Left hindlimb (tissue), 1 donor: ENCODE measurements around the gene OXGR1.

Source experiments
- DNase-seq: peaks from one replicate; pipeline ENCODE4 v3.0.0-alpha.2; 2018

The OXGR1 gene

DNA sequence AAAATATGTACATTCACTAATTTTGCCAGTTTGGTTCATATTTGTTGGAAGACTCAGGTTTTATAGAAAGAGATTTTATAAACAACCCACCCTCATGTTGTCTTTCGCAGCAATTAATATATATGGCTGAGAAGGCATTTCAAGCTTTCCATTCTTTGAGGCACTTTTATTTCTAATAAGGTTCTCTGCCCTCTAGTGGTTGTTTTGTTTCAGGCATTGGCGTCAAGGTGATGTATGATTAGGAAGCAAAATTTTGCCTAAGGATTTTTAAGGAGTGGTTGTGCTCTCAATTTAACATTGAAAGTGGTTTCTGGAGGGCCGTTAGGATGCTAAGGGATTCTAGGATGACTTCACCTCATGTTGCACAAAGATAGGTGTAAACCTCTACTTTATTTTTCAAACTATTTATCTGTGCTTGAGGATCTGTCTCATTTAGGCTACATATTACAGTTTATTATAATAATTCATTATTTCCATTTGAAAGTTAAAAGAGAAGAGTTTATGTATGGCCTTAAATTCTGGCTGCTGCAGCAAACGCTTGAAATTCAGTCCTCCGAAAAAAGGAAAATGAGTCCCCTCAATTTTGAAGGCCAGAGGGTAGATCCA, 35.9 kb downstream of the OXGR1 start:
- DNase-seq: no peak

DNA sequence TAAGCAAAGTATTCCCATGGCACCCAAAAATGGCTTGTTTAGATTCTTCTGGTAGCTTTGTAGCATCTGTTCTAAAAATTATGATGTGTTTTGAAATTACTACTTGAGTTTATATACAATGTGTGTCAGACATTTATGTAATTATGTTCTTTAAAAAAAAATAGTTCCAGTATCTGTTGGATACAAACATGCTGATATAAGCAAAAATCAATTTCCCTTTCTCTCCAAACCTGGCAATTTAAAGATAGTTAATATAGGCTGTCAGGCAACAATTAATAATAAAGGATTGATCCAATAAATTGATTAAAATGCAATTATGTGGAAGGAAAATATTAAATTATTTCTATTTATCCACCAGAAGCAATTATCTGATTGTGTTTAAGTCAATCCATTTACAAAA, 41.7 kb downstream of the OXGR1 start:
- no peak for DNase-seq

DNA sequence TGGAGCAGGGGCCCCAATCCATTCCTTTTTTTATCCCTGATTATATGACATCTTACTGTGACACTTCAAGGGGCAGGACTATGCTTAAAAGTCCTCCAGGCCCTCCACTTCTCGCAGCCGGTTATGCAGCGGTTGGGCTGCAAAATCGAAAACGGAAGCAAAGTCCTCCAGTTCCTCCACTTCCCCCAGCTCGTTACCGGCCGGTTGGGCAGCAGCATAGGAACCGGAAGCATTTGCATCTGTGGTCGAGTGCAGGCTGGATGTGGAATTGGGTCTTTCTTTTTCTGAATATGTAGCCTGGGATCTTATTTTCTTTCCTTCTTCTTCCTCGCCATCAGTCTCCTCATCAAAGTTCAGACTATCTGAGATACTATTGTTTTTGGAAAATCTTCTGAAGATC, 46.1 kb downstream of the OXGR1 start:
- no peak for DNase-seq

DNA sequence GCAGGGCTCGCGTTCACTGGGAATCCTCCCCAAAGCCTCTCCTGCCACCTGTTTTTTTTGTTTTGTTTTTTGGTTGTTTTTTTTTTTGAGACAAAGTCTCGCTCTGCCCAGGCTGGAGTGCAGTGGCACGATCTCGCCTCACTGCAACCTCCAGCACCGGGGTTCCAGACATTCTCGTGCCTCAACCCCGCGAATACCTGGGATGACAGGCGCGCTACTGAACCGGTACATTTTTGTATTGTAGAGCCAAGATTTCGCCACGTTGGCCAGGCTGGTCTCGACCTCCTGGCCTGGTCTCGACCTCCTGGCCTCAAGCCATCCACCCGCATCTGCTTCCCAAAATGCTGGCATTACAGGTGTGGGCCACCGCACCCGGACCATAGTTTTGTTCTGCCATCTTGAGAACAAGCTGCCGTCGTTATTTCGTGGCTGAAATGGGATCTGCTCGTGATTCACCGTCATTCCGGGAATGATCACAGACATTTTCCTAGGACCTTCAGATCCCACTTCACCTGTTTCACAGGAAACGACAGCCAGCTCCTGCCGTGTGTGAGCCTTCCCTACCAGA, 46.8 kb downstream of the OXGR1 start:
- no peak for DNase-seq

DNA sequence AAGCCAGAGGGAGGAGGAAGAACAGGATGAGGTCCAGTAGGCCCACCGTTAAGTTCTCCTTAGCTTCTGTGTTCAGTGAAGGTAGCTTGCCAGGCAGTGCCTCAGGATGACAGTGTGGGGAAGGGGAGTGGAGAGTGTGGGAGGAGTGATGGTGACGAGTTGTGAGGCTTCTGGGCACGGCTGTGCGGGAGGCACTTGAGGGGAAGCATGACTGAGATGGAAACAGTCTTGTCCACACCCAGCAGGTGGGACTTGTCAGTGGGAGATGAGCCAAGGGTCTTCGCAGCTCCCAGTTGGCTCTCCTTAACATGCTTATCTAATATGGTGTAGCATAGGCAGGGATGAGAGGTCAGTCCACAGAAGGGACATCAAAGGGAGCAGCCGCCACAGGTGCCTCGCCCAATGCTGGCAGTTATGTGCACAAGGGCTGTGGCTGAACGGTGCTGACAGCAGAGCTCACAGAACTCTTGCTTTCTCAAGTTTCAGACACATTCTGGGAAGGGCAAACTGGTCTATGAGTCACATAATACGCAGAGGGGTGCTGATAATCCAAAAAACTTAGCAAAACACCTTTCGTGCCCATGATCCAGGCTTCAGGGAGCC, 47.5 kb downstream of the OXGR1 start:
- DNase-seq: no peak

DNA sequence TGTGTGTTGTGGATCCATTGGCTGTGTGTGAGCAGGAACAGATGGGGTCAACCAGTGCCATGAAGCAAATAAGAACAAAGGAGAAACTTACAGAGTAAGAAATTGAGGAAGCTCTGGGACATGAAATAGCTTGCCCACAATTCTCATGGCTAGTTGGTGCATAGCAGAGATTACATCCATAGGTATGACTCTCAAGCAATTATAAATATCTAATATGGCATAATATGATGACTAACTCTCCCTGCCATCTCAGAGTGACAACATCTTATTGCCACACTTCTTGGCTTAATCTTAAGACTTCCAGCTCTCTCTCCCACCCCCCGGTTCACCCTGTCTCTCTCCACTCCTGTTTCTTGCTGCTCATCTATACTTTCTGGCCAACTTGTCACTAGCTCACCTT, 53.3 kb downstream of the OXGR1 start:
- no peak for DNase-seq

DNA sequence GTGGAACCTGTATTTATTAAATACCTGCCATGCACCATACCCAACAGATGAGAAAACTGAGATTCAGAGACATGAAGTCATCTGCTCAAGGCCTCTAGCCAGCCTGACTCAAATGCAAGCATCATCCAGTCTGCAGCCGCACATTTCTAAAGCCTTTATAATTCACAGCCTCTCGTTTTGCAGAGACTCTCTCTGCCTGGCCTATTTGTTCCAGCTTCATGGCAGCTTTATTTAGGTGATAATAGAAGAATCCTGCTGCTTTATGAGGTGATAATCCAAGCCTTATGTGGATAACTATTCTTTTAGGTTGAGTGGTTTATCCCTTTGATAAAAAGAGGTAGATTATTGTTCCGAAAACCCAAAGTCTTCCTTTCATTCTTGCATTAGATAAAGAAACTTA, 58.4 kb downstream of the OXGR1 start:
- no peak for DNase-seq
